GM12878 (cell line): ENCODE measurements around the gene ANO2.

Experiments
- ATF3 ChIP-seq: IDR thresholded peaks from 2 replicates; pipeline ENCODE4 v1.6.1; 2011; ENCODE audit warnings: low read depth, mild to moderate bottlenecking, low read length, moderate library complexity, borderline replicate concordance; ENCODE audit errors: extremely low read depth
- HDAC6 ChIP-seq: fragments of 200-600 bp; sonication (generic); IDR thresholded peaks from one replicate; pipeline ENCODE4 v1.8.0; 2017; ENCODE audit warnings: antibody characterized with exemption; ENCODE audit not compliant: unreplicated experiment
- POLR2A ChIP-seq: IDR thresholded peaks from 2 replicates; pipeline ENCODE4 v1.6.1; 2011; ENCODE audit warnings: low read depth, mild to moderate bottlenecking, low read length

- TF ChIP-seq POLR2A (no peak), HDAC6 (no peak), ATF3 (no peak)
These were observed 63.4 kb downstream of the ANO2 start for GRCh38 chr12:5881666-5882065.
